Testis (tissue), 3 donors: ENCODE measurements around the gene LRMDA. TPM values are rescaled to one million over a fixed set of nuclear protein-coding genes. Genes with fewer than 3 reads are reported as not detected.

Experiments used
- DNase-seq: peaks from one replicate; pipeline ENCODE4 v3.0.0-alpha.2; 2019
- H3K27ac ChIP-seq, 2 donors: fragments of 200-600 bp; sonication (generic); one replicate each; pipeline ENCODE4 v1.5.1; 2019
- H3K27me3 ChIP-seq: fragments of 200-600 bp; sonication (generic); one replicate; pipeline ENCODE4 v1.5.1; 2019
- H3K36me3 ChIP-seq: fragments of 200-600 bp; sonication (generic); one replicate; pipeline ENCODE4 v1.5.1; 2017; ENCODE audit warnings: low read depth; ENCODE audit errors: missing control alignments
- H3K4me1 ChIP-seq: fragments of 200-600 bp; sonication (generic); one replicate; pipeline ENCODE4 v1.5.1; 2019
- H3K4me3 ChIP-seq, 2 donors: fragments of 200-600 bp; sonication (generic); one replicate each; pipeline ENCODE4 v1.5.1; 2017 to 2019
- H3K9me3 ChIP-seq: fragments of 200-600 bp; sonication (generic); one replicate; pipeline ENCODE4 v1.5.1; 2017
- POLR2A ChIP-seq: fragments of 450-650 bp; IDR thresholded peaks from one replicate; pipeline ENCODE4 v1.6.1; 2017; ENCODE audit warnings: antibody characterized with exemption, mild to moderate bottlenecking, moderate library complexity
- WGBS, 2 donors: methylation state at CpG; one replicate each; pipeline ENCODE4 v1.1.5; 2018; 5-methylcytosine and 5-hydroxymethylcytosine counted together
- intact Hi-C: fragments of 100-400 bp; cut with DNase I; formaldehyde crosslinking; loops from one replicate; pipeline ENCODE4 v1.15.1; 2023; ENCODE audit warnings: low total_unique reads
- polyA plus RNA-seq: library from polyadenylated mRNA; stranded (reverse); fragments of 350-450 nt; fragmentation: Illumina TruSeq; extraction: RNeasy Lipid Tissue Mini Kit (QIAGEN cat#74804); gene quantifications from one replicate; pipeline ENCODE4 v1.2.3, GENCODE V29; 2014; ENCODE audit warnings: low read depth, low replicate concordance; ENCODE audit not compliant: insufficient read depth
- total RNA-seq, 2 donors: library from RNA; depleted of rRNA; stranded (reverse); fragments of >200 nt; gene quantifications; one replicate each; pipeline ENCODE4 v1.2.3, GENCODE V29; 2016
- TF ChIP-seq, protein P1 (sequence below), 3 experiments: fragments of 450-650 bp in 2 of 3; fragments of 200-600 bp in 1 of 3; sonication (generic) in 1 of 3; IDR thresholded peaks; one replicate each; pipeline ENCODE4 v1.5.1; 2016 to 2019; ENCODE audit warnings: antibody characterized with exemption in 3 of 3, mild to moderate bottlenecking in 2 of 3, moderate library complexity in 1 of 3

The LRMDA gene
- total and polyA plus RNA-seq, 3 donors from 2014 or later = 7.6 to 13.8 (median 10.6) TPM

GRCh38 chr10:75492173-75492925, 60.9 kb downstream of the LRMDA start:
- intact Hi-C loops = no loop called here
- Histone ChIP-seq H3K36me3 (no peaks in the 10 kb centered on the region), H3K9me3 (no peaks in the 10 kb centered on the region), H3K4me3 (no peak overlapping the region), H3K4me1 (no peaks in the 10 kb centered on the region), H3K27me3 (no peaks in the 10 kb centered on the region), H3K27ac (no peak overlapping the region)
- whole genome bisulfite sequencing, 2 donors = 86 to 87% methylated on average over 3 of the region's 3 CpGs
- TF ChIP-seq POLR2A = no peak
- TF ChIP-seq, protein P1, sequence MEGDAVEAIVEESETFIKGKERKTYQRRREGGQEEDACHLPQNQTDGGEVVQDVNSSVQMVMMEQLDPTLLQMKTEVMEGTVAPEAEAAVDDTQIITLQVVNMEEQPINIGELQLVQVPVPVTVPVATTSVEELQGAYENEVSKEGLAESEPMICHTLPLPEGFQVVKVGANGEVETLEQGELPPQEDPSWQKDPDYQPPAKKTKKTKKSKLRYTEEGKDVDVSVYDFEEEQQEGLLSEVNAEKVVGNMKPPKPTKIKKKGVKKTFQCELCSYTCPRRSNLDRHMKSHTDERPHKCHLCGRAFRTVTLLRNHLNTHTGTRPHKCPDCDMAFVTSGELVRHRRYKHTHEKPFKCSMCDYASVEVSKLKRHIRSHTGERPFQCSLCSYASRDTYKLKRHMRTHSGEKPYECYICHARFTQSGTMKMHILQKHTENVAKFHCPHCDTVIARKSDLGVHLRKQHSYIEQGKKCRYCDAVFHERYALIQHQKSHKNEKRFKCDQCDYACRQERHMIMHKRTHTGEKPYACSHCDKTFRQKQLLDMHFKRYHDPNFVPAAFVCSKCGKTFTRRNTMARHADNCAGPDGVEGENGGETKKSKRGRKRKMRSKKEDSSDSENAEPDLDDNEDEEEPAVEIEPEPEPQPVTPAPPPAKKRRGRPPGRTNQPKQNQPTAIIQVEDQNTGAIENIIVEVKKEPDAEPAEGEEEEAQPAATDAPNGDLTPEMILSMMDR (IDR thresholded peaks at IDR 0.05) = no peak
- no peak for DNase-seq

DNA sequence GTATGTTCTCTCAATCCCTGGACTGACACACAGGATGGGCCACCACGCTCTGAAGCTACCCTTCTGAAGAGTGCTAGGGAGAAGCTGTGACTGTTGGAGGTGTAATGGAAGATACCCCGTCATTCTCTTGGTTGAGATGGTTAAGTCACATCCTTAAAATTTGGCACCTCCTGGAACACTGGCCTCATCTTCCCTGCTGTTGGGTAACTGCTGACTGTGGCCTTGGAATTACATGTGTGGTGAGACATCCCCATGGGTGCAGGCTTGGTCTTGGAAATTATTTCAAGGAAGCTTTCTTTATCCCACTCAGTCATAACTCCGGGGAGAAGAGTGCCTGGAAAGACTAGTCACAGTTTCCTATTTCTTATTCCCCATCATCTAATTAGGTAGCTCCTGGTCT, 62.0 kb downstream of the LRMDA start:
- Histone ChIP-seq H3K9me3 (no peaks in the 10 kb centered on the region), H3K36me3 (no peaks in the 10 kb centered on the region), H3K27me3 (no peaks in the 10 kb centered on the region), H3K4me3 (no peak overlapping the region), H3K27ac (no peak overlapping the region), H3K4me1 (no peaks in the 10 kb centered on the region)
- intact Hi-C loops = no loop called here
- WGBS, 2 donors = 84 to 98% methylated on average over 3 of the region's 3 CpGs
- no peak for DNase-seq
- no peak for TF ChIP-seq POLR2A
- TF ChIP-seq, protein P1 (IDR thresholded peaks at IDR 0.05) = no peak

- TF ChIP-seq, protein P1 (IDR thresholded peaks at IDR 0.05) = no peak
- TF ChIP-seq POLR2A = no peak
- intact Hi-C loops = no loop called here
- no peak for DNase-seq
- H3K9me3 ChIP-seq = no peaks in the 10 kb centered on the region
- H3K4me1 ChIP-seq = no peaks in the 10 kb centered on the region
- no peak overlapping the region for H3K27ac ChIP-seq
- no peak overlapping the region for H3K4me3 ChIP-seq
- 27 to 31% methylated on average over 4 of the region's 4 CpGs for WGBS, 2 donors
- no peaks in the 10 kb centered on the region for H3K27me3 ChIP-seq
- H3K36me3 ChIP-seq = no peaks in the 10 kb centered on the region
These were observed 64.2 kb downstream of the LRMDA start for GRCh38 chr10:75495434-75496190.

DNA sequence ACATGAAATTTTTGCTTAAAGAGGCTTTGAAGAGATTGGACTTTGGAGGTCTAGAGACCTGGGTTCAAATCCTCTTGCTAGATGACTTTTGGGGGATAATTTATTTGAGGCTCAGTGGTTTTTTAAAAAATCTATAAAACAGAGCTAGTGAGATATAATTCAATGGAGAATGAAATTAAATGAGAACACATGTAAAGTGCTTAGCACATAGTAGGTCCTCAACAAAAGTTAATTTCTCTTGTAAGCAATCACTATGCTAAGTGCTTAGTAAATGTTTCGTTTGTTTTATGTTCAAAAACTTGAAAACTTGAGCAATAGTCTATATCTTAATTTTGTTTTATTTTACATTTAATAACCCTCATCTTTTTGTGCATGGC, 64.8 kb downstream of the LRMDA start:
- intact Hi-C loops = no loop called here
- Histone ChIP-seq H3K27ac (no peak overlapping the region), H3K27me3 (no peaks in the 10 kb centered on the region), H3K4me1 (no peaks in the 10 kb centered on the region), H3K9me3 (no peaks in the 10 kb centered on the region), H3K4me3 (no peak overlapping the region), H3K36me3 (no peaks in the 10 kb centered on the region)
- WGBS, 2 donors = 85 to 98% methylated on average over 1 of the region's 1 CpG
- no peak for TF ChIP-seq POLR2A
- TF ChIP-seq, protein P1 (IDR thresholded peaks at IDR 0.05) = no peak
- no peak for DNase-seq
